HepG2 (cell line): ENCODE data around the gene RFX2. TPM values are rescaled to one million over a fixed set of nuclear protein-coding genes. Genes with fewer than 3 reads are reported as not detected.
"Not testable (repeated sequence)": the region's sequence is repeated elsewhere in the genome, so short reads cannot be mapped to it uniquely, and the experiment has no call there.

Experiments
- ATAC-seq: fragments of 200-7000 bp; cut with Tn5 transposase; 3 replicates; pipeline ENCODE4 v1.9.1; 2020; ENCODE audit warnings: mild to moderate bottlenecking, moderate library complexity
- BruUV-seq: library from RNA; stranded (reverse); fragments of 400-500 nt; replicated peaks from 2 replicates; lab custom pipeline; 2021; lab: Mats Ljungman, UMichigan
- CTCF ChIA-PET: fragments of 300-600 bp; formaldehyde crosslinking; extraction: SDS; loops from one replicate; lab custom pipeline; 2021; ENCODE audit warnings: low total read pairs, inconsistent platforms, low intra/inter-chr PET ratio; lab: Yijun Ruan, JAX
- POLR2A ChIA-PET: fragments of 350-600 bp; sonication (Branson Sonifier 250); formaldehyde crosslinking; loops from one replicate; lab custom pipeline; 2020; ENCODE audit warnings: antibody characterized with exemption, inconsistent platforms; lab: Yijun Ruan, JAX
- DNase-seq: peaks from one replicate; pipeline ENCODE4 v3.0.0-alpha.2; 2015; ENCODE audit warnings: low spot score
- FAIRE-seq: peaks from 3 replicates; lab custom pipeline; 2011; peaks lifted over from hg19 to GRCh38; lab: Jason Lieb, UNC
- H2AFZ ChIP-seq: one replicate; pipeline ENCODE4 v1.6.1; 2011; ENCODE audit warnings: low read length, inconsistent platforms
- H3K27ac ChIP-seq: fragments of 300-600 bp; 3 replicates; pipeline ENCODE4 v1.8.0; 2011; ENCODE audit warnings: mixed run types, mild to moderate bottlenecking, mixed read lengths, low read length, inconsistent platforms; ENCODE audit not compliant: insufficient read depth; ENCODE audit errors: extremely low read length
- H3K27me3 ChIP-seq, 2 experiments: fragments of 200-600 bp in 1 of 2; 2 replicates in 1 of 2; 3 replicates in 1 of 2; pipeline versions ENCODE4 v1.6.0 to v1.8.0; 2011; ENCODE audit warnings: low read length in 2 of 2, mild to moderate bottlenecking in 2 of 2, moderate library complexity in 2 of 2, inconsistent platforms in 1 of 2; ENCODE audit not compliant: insufficient read depth in 2 of 2, control insufficient read depth in 1 of 2
- H3K36me3 ChIP-seq, 2 experiments: fragments of 200-600 bp in 1 of 2; replicated peaks in 1 of 2; 2 replicates in 1 of 2; 3 replicates in 1 of 2; pipeline versions ENCODE4 v1.5.1 to v1.8.0; 2011; ENCODE audit warnings: low read length in 2 of 2, inconsistent platforms in 1 of 2; ENCODE audit not compliant: insufficient read depth in 2 of 2, control insufficient read depth in 1 of 2
- H3K4me1 ChIP-seq: 2 replicates; pipeline ENCODE4 v1.5.1; 2012; ENCODE audit warnings: low read length, inconsistent platforms; ENCODE audit not compliant: insufficient read depth
- H3K4me2 ChIP-seq: 2 replicates; pipeline ENCODE4 v1.6.0; 2011; ENCODE audit warnings: low read depth, low read length, inconsistent platforms
- H3K4me3 ChIP-seq, 3 experiments: fragments of 200-600 bp in 1 of 3; sonication (generic), shearing (Covaris generic) in 1 of 3; replicated peaks in 1 of 3; 2 replicates each; pipeline ENCODE4 v1.5.1; 2011 to 2016; ENCODE audit warnings: low read length in 3 of 3, inconsistent platforms in 2 of 3, low read depth in 2 of 3, mild to moderate bottlenecking in 2 of 3, control low read depth in 1 of 3, mixed read lengths in 1 of 3; ENCODE audit not compliant: insufficient read depth in 1 of 3
- H3K79me2 ChIP-seq: one replicate; pipeline ENCODE4 v1.6.1; 2011; ENCODE audit warnings: low read length, inconsistent platforms; ENCODE audit not compliant: insufficient read depth
- H3K9ac ChIP-seq: 2 replicates; pipeline ENCODE4 v1.6.0; 2011; ENCODE audit warnings: mild to moderate bottlenecking, low read depth, low read length, inconsistent platforms; ENCODE audit not compliant: insufficient read depth
- H3K9me3 ChIP-seq: 2 replicates; pipeline ENCODE4 v1.5.1; 2012; ENCODE audit warnings: mild to moderate bottlenecking, low read length
- H4K20me1 ChIP-seq: 2 replicates; pipeline ENCODE4 v1.6.0; 2011; ENCODE audit warnings: inconsistent platforms, mild to moderate bottlenecking, low read length, moderate library complexity; ENCODE audit not compliant: insufficient read depth
- TSC22D2 ChIP-seq: sonication (generic); formaldehyde crosslinking; IDR thresholded peaks from 2 replicates; pipeline ENCODE4 v1.5.1; 2020; ENCODE audit warnings: missing genetic modification reagents, mild to moderate bottlenecking, borderline replicate concordance
- ZNF263 ChIP-seq: sonication (generic); formaldehyde crosslinking; IDR thresholded peaks from 2 replicates; pipeline ENCODE4 v1.4.0; 2020; ENCODE audit warnings: missing genetic modification reagents
- ZNF598 ChIP-seq: sonication (generic); formaldehyde crosslinking; IDR thresholded peaks from 2 replicates; pipeline ENCODE4 v1.5.1; 2020; ENCODE audit warnings: mild to moderate bottlenecking, missing genetic modification reagents, borderline replicate concordance
- WGBS: methylation state at CpG from one replicate; pipeline ENCODE4 v1.1.6; 2017; ENCODE audit warnings: low lambda C conversion rate; 5-methylcytosine and 5-hydroxymethylcytosine counted together
- in situ Hi-C: cut with HindIII; loops from 2 replicates; pipeline ENCODE4 v1.10.0; 2017; ENCODE audit warnings: low pct_unique_long_range_greater_than_20kb; ENCODE audit not compliant: extremely low pct_ligation_motif_present
- intact Hi-C: fragments of 100-400 bp; cut with micrococcal nuclease; formaldehyde crosslinking; loops from one replicate; pipeline ENCODE4 v1.10.0; 2022; ENCODE audit not compliant: unreplicated experiment
- polyA plus RNA-seq, 8 experiments: library from polyadenylated mRNA; depleted of rRNA in 3 of 8; stranded (reverse) in 7 of 8; unstranded in 1 of 8; fragments of >200 nt; fragmentation: Illumina TruSeq in 4 of 8; extraction: Trizol in 4 of 8; gene quantifications; 2 replicates each; pipeline versions ENCODE4 v1.2.1 to v1.2.3, GENCODE V29; 2011 to 2016; ENCODE audit warnings: low read depth in 4 of 8, missing spikeins in 1 of 8, mixed read lengths in 1 of 8; ENCODE audit not compliant: insufficient read depth in 1 of 8
- total RNA-seq, 5 experiments: library from RNA; depleted of rRNA; stranded (reverse); fragments of >200 nt; fragmentation: Illumina TruSeq; extraction: Trizol; gene quantifications; 2 replicates each; pipeline ENCODE4 v1.2.3, GENCODE V29; 2016; ENCODE audit warnings: low read depth in 1 of 5

Gene RFX2
- total and polyA plus RNA-seq, 2 of the 13 experiments (the other 11 are each of a cell fraction or from before 2014, with no cell fraction given) = 2.8 to 3.3 TPM

- POLR2A ChIA-PET, ATAC-seq, CTCF ChIA-PET, H3K36me3 ChIP-seq, H2AFZ ChIP-seq, H3K79me2 ChIP-seq, H3K4me2 ChIP-seq, H4K20me1 ChIP-seq, H3K27ac ChIP-seq, BruUV-seq, DNase-seq, H3K9ac ChIP-seq, FAIRE-seq, H3K9me3 ChIP-seq, H3K4me3 ChIP-seq: not testable (repeated sequence)
- Histone ChIP-seq H3K27me3 (peaks cover 2 to 21% of the 10 kb centered on the region in 2 experiments), H3K4me1 (peaks cover 39% of the 10 kb centered on the region)
- in situ Hi-C loops (loop anchor here (5.0 to 25.0 kb wide), 3 partner anchors 37 to 288 kb away; no protein-coding TSS in a partner anchor), intact Hi-C loops (loop anchor here (10.0 kb wide), 1 partner anchor 220 kb away; the partner anchor contains the start of gene NRTN)
- peak; percentile 81 for TF ChIP-seq ZNF263
- 79% methylated on average over 27 of the region's 27 CpGs for WGBS
These were observed 85.5 kb downstream of the RFX2 start for GRCh38 chr19:6024756-6025155.

GRCh38 chr19:6023936-6024335 lies 86.4 kb downstream of the RFX2 start:
- H3K9ac ChIP-seq = no peak overlapping the region
- no peaks in the 10 kb centered on the region for H3K36me3 ChIP-seq
- no TSS peak for BruUV-seq
- ChIA-PET POLR2A (no interaction called here), CTCF (no interaction called here)
- 78% methylated on average over 10 of the region's 12 CpGs for WGBS
- DNase-seq = no peak
- no peak overlapping the region for H3K27ac ChIP-seq
- H3K4me1 ChIP-seq = peaks cover 42% of the 10 kb centered on the region
- no peak overlapping the region for H3K4me2 ChIP-seq
- H2AFZ ChIP-seq = no peak overlapping the region
- no peaks in the 10 kb centered on the region for H4K20me1 ChIP-seq
- ATAC-seq = no peak
- H3K4me3 ChIP-seq = no peak overlapping the region
- intact Hi-C loops = loop anchor here (10.0 kb wide), 1 partner anchor 219 kb away; the partner anchor contains the start of gene NRTN
- in situ Hi-C loops = loop anchor here (5.0 kb wide), 2 partner anchors 37 to 222 kb away; no protein-coding TSS in a partner anchor
- peaks cover 2 to 24% of the 10 kb centered on the region in 2 experiments for H3K27me3 ChIP-seq
- H3K9me3 ChIP-seq = no peaks in the 10 kb centered on the region
- TF ChIP-seq ZNF598 (CRISPR knock-in tag) (no peak), TSC22D2 (CRISPR knock-in tag) (no peak)
- TF ChIP-seq, all 625 proteins: peak for 0
- no peaks in the 10 kb centered on the region for H3K79me2 ChIP-seq
- FAIRE-seq = no peak
